Inferior parietal cortex (tissue), 1 donor: Measurements from ENCODE around the gene TMBIM1.
"Not testable (repeated sequence)": the region's sequence is repeated elsewhere in the genome, so short reads cannot be mapped to it uniquely, and the experiment has no call there.

Experiments used
- DNase-seq: peaks from one replicate; pipeline ENCODE4 v3.0.0-alpha.2; 2016; ENCODE audit errors: extremely low spot score

TMBIM1 gene

DNA sequence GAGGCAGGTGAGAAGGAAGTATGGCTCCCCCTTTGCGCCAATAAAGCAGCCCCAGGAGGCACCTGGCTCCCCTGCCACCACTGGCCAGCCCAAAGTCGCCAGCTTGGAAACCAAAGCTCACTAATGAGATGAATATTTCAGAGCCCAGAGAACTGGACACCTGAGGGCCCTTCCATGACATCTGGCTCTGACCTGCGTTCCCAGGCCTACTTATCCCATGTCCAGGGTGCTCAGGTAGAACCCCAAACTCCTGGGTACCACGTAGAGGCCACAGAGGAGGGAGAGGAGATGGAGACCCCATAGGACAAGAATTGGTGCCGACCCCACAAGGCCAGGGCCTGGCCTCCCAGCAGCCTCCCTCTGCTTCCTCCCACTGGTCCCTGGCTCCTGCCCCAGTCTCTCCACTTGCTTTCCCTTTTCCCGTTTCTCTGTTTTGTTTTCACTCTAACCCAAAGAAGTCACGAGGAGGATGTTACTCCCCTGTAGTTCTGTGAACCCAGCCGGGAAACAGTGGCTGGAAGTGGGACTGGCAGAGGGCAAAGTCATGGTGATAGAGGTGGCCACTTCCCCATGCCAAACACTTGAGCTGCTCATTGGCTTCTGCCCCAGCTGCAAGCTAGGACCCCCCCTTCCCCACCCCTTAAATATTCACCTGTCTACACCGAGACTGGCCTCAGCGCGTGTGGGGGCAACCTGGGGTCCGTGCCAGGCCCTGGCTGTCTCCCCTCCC lies 820 bp downstream of the TMBIM1 start:
- no peak for DNase-seq

DNA sequence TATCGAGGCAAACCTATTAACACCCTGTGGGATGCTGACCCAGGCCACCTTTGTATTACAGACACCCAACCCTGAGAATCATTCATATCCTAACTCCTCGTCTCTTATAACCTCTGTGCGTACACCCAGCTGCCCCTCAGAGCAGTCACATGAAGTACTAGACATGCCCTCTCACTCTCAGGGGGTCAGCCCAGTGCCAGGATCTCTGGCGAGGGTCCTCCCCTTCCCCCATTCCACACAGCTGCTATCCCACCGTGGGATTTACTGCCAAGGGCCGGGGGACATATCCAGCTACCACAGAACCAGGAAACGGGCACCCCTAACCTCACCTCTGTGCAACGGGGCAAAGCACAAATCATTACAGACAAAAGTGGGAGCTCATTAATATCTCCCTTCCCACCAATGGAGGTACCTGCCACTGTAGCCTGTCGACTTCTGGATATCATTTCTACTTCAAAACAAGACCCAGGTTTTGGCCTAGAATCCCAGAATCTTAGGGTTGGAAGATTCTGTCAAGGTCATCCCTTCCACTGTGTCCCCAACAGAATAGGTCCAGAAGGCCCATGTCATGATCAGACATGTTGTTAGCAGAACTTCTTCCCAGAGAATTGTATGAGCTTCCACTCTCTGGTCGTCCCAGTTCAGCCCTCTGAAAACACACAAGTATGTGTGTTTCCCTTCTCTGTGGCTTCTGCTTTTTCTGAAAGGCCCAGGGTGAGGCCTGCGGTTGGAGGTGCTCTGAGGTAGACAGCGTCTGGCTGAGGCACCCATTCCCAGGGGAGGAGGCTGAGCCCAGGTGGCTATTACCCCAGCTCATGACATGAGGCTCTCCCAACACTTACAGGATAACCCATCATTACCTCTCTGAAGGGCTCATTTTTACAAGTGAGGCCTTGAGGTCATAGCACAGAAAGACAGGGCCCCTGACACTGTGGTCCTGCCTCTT lies 1.7 kb downstream of the TMBIM1 start:
- DNase-seq, result no peak

DNA sequence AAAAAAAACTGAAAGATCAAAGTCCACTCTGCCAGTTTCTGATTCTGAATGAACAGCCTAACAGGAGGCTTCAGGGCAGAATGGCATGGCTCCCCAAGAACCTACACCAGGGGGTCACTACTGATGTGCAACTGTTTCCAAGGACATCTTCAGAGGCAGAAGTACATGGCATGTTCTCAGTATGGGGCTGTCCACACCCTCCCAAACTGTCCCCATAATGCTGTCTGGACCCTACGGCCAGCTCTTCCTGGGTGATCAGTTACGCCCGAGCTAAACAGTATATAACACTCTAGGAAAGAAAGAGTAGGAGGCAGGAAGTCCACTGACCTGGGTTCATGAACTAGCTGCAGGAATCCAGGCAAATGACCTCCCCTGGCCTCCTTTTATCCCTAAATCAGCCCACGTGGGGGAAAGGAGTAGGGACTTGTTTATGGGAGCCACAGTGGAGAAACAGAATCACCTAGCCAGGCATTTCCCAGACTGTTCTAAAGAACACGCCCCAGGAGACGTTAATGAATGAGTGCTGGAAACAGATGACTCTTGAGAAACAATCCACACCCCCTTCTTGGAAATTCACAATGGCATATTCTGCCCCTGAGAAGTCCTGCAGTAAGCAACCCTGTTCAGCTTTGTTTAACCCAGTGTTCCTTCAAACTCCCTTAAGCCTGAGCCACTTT lies 2.5 kb downstream of the TMBIM1 start:
- no peak for DNase-seq

DNA sequence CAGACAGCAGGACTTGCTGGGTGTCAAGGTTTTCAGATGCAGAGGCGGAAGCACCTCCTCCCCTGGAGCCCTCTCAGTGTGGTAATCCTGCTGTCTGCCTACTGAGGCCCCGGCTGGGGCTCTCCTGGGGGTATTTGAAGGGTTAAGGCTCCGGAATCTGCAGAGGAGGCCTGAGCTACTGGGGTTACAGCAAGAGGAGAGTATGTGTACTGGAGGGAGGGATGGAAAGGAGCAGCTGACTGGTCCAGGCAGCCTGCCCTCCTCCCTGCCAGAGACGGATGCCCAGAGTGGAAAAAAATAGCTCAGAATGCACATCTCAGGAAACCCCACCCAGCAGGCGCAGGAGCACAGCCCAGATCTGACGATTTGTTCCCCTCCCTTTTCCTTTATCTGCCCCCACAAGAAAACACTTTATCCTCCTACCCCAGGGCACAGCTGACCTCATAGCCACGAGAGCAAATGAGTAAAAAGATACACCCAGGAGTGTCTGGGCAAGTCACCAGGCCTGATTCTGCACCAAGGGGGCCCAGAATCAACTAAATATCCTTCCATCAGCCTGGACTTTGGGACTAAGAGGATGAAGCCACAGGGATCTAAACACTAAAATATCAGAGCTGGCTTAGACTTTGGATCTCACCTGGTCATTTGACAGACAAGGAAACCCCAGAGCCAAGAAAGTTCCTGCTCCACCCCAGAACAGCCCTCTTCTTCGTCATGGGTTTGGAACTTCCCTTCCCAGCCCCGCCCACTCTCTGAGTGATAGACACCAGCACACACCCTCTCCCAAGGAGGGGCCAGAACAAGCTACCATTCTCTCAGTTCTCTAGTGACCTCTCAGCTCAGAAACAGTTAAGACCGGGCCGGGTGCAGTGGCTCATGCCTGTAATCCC lies 5.5 kb downstream of the TMBIM1 start:
- peak; percentile 88 for DNase-seq

DNA sequence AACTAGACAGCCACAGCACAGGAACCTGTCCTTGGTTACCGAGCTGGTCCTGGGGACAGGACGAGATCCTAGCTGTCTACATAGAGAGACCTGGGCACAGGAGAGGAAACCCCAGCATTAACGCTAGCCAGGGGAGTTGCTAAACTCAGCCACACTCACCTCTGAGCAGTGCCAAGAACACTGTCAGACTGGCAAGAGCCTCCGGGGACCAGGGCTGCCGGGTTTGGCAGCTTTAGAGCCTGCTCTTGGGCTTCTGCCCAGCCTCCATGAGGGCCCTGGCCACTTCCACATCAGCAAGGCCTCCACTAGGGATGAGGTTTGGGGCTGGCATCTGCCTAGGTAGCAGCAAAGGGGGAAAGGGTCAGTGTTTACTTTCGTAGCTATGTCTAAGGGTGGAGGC lies 6.7 kb downstream of the TMBIM1 start:
- no peak for DNase-seq

DNA sequence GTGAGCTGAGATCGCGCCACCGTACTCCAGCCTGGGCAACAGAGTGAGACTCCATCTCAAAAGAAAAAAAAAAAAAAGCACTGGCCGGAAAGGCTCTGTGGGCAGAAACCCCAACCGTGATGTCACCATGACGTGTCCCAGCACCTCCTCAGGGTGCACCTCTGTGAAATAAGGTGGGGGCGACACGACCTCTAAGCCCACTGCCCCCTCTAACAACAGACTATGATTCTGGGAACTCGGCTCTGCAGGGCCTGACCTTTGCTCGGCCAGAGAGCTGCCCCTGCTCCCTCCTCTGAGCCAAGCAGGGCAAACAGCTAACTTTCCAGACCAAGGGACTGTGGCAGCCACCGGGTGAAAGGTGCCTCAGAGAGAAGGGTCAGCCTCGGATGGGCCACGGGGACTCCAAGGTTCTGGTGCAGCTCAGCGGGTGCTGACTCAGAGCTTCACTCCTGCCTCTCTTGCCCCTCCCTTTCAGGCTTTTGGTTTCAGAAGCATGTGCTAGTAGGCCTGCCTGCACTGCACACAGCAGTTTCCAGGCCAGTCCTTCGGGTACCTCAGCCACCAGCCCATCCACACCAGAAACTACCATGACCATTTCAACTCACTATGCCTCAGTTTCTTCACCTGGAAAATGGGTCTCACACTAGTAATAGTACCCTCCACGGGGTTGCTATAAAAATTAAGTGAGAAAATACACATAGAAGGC lies 8.0 kb downstream of the TMBIM1 start:
- no peak for DNase-seq

DNA sequence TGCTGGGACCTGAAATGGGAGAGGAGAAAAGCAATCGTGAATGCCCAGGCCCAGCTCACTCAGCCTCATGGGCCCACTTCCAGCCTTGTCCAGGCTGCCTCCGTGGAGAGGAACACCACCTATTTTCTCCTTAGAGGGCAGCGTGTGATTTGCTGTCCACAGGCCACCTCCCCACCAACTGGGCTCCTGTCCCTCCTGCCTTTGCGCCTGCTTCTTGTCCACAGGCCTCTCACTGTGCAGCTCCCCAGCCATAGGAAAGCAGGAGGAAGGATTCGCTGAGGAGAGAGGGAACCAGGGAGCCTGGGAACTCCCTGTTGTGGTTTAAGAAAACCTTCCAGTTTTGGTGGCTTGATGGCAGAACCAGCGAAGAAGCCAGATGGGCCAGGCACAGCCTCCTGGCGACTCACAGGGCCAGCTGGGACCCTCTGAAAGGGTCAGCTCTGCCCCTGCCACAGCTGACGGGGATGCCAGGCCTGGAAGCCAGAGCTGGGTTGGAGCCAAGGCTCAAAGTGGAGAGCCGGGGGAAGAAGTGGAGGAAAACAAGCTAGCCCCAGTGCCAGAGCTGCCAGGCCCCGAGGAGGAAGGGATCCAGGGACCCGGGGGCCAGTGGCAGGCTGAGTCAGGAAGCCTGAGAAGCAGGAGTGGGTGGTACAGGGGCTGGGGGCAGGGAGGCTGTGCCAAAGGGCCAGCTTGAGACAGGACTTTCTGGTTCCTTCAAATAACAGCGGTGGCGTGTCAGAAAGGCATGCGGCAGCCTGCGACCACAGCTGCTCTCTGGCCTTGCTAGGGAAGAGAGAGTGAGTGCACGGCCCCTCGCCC lies 9.9 kb downstream of the TMBIM1 start:
- no peak for DNase-seq

DNA sequence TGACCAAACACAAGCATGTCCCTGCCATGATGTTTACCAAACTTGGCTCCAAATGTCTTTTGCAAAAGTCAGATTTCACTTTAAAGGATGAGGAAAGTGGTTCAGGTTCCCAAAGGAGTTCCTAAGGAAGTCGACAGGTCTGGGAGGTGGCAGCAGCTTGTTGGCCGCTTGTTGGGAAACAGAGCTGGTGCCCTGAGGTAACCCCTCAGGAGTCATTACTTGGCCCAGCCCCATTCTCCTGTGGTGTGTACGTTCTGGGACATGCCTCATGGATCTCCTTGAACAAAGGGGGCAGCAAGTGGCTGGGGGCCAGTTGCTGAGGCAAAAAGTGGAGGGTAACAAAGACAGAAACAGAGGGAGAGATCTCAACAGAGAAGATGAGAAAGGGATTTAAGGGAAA lies 10.9 kb downstream of the TMBIM1 start:
- no peak for DNase-seq

DNA sequence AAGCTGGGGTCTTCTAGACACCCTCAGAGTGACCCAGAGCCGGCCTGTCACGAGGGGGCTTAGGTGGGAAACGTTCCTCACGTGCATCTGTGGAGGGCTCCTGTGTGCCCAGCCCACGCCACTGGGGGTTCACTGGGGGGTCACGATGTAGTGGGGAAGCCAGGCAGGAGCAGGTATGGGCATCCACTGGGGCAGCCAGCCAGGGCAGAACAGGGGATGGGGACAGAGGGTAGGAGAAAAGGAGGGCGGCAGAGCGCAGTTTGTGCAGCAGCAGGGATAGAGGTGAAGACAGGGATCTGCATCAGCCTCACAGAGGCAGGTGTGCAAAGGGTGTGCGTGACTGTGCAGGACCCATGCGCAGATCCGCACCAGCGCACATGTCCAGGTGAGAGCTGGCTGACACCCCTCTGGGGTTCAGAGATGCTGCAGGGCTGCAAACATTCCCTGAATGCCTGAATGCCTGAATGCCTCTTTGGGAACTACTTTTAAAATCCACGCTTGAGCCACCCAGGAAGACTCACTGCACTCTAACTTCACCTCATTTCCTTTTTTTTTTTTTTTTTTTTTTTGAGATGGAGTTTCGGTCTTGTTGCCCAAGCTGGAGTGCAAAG lies 11.9 kb downstream of the TMBIM1 start:
- DNase-seq, result no peak

DNA sequence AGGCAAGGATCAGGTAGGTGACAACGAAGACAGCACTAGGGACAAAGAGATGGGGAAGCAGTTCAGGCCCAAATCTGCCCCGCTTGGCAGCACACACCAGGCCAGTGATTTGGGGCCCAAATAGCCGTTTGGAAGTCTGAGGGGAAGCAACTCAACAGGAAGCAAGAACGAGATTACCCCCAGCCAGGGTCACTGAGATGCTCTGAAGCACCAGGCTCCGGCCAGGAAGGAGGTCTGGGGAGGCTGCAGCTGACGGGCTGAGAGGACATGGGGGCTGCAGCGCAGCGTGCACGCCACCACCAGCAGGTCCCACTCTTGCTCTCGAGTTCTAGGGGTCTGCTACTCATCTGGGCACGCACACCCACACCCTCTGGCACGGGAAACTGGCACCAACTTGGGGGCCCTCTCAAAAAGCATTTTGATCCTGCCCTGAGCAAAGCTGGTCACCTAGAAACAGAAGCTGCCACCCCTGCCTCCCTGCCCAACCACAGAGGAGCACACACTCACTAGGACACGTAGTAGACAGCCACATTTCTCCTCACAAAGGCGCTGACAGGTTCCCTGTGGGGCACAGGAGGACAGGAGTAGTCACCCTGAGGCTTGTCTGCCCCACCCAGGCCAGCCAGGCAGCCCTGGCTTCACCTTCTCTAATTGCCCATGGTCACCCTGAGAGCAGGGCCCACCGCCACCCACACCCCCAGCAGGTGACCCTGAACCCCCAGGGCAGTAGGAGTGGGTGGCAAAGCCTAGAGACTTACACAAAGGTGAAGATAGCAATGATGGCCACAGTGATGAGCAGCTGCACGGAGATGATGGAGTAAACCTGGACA lies 13.6 kb downstream of the TMBIM1 start:
- DNase-seq, result no peak

DNA sequence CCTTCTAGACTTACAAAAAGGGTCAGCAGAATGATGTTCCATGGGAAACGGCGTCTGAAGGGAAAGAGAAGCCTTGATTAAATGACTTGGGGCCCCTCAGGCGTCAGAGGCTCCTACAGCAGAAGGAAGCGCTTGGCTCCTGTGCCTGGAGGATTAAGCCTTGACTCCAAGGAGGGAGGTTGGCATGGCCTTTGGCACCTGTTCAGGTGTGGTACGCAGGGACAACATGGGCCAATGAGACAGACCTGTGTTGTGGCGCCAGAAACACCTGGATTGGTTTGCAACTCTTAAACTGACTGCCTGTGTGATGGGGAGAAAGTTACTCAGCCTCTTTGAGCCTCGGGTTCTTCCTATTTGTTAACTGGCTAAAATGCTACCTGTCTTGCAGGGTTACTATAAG lies 14.4 kb downstream of the TMBIM1 start:
- no peak for DNase-seq

DNA sequence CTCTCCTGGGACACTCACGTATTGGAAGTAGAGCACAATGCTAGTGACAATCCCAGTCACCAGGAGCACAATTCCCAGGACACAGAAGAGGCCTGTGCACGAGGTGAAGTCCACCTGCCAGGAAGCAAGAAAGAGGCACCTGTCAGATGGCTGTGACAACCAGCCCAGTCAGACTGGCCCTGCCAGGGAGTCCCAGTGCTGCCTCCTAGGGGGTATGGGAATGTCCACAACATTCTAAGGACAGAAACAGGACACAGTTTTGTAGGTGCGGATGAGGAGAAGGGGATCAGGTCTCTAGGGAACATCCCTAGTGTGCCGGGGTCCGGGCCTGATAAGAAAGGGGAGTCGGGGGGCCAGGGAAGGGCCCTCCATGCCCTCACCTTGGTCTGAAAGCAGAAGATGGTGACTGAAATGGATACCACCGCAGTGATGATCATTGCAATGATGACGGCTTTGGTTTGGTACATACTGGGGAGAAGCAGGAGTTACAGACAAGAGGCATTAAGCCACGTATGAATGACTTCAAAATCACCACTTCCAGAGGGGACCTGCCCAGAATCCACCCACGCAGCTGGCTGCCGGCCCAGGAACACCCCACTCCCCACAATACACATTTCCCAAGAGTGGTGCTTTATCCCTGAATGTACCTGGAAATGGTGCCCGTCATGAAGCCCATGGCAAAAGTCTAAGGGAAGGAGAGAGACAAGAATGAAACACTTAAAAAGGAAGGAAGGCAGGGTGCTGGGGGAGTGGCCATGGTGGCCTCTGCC lies 15.1 kb downstream of the TMBIM1 start:
- DNase-seq, result no peak

DNA sequence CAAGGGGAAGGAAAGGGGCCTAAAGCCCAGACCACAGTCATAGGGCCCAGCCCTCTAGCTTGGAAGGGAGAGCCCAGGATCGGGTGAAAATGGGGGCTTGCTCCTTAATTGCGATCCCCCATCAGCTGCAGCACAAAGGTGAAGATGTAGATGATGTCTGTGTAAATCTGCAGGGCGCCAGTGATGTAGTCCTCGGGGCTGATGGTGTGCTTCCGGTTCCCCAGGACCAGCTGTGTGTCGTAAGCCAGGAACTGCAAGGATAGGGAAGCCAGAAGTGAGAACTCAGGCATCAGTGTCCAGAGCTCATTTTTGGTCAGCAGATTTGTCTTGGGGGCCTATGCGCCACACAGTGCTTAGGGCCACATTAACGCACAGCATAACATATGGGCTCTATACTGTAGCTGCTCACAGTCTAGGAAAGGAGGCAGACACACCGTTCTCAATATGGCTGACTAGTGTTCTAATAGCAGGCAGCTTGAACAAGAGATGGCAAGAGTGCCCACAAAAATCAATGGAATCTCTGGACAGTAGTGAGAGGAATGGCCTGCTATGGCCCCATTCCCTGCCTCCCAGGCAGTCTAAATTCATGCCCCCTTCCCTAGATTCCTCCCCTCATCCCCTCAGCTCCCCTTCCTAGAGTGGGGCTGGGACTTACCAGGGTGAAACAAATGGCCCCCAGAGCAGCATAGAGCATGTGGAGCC lies 16.8 kb downstream of the TMBIM1 start:
- DNase-seq, result no peak

DNA sequence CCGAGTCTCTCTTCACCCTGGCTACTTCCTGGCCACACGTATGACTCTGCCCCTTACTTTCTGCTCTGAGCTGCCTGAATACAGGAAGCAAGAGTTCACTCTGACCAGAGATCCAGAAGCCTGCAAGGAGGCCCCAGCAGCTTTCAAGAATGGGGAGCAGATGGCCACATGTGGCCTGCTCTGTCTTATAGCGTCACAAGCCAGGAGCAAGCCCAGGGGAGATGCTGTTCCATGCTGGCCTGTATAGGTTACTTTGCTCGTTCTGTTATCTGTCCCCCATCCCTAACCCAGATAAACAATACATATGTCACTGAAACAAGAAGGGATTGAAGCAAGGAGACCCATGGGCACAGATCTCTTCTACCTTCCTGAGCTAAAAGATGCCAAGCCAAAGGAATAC lies 17.7 kb downstream of the TMBIM1 start:
- DNase-seq, result no peak

DNA sequence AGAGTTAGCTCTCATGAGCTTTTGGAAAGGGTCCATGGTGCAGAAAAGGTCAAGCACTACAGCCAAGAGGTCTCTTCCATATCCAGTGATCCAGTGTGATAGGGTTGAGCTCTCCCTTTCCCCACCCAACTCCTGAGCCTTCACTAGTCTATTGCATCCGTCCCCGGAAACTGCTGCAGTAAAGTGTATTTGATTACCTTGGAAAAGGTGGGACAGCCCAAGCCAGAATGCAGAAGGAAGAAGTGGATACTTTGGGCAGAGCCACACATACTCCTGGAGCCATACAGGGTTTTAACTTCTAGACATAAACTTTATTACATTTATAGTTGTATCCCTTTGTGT lies 18.4 kb downstream of the TMBIM1 start:
- DNase-seq, result no peak

DNA sequence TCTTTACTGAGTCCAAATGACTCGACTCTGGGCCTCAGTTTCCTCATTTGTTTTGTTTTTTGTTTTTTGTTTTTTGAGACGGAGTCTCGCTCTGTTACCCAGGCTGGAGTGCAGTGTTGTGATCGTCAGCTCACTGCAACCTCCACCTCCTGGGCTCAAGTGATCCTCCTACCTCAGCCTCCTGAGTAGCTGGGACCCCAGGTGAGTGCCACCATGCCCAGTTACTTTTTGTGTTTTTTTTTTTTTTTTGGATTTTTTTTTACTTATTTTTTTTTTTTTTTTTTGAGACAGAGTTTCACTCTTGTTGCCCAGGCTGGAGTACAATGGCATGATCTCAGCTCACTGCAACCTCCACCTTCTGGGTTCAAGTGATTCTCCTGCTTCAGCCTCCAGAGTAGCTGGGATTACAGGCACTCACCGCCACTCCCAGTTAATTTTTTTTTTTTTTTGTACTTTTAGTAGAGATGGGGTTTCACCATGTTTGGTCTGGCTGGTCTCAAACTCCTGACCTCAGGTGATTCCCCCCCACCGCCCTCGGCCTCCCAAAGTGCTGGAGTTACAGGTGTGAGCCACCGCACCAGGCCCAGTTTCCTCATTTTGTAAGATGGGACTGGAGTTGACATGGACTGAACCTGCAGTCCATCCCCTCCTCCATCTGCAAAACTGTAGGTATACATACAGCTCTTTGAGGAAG lies 18.9 kb downstream of the TMBIM1 start:
- not testable (repeated sequence) for DNase-seq
